Mesothelial cell of epicardium (in vitro differentiated cells): ENCODE measurements around the gene MLLT3. TPM values are rescaled to one million over a fixed set of nuclear protein-coding genes. Genes with fewer than 3 reads are reported as not detected.

Experiments used
- DNase-seq, 2 experiments: peaks; one replicate each; pipeline ENCODE4 v3.0.0; 2021; ENCODE audit warnings: low spot score in 2 of 2; ENCODE audit not compliant: unreplicated experiment in 2 of 2
- H3K27ac Mint-ChIP-seq: 2 replicates; pipeline ENCODE4 v1.8.0; 2021; ENCODE audit warnings: mixed read lengths
- H3K27me3 Mint-ChIP-seq: 2 replicates; pipeline ENCODE4 v1.8.0; 2021; ENCODE audit warnings: low read depth, mixed read lengths
- H3K36me3 Mint-ChIP-seq: 2 replicates; pipeline ENCODE4 v1.8.0; 2021; ENCODE audit warnings: mixed read lengths
- H3K4me1 Mint-ChIP-seq: 2 replicates; pipeline ENCODE4 v1.8.0; 2021; ENCODE audit warnings: mixed read lengths
- H3K4me3 Mint-ChIP-seq: 2 replicates; pipeline ENCODE4 v1.8.0; 2021; ENCODE audit warnings: mild to moderate bottlenecking, moderate library complexity, mixed read lengths
- H3K9me3 Mint-ChIP-seq: 2 replicates; pipeline ENCODE4 v1.8.0; 2021; ENCODE audit warnings: mixed read lengths
- total RNA-seq: library from RNA; stranded (reverse); gene quantifications from 3 replicates; pipeline ENCODE4 v1.2.1, GENCODE V29; 2021
- TF ChIP-seq, protein P1 (sequence below): fragments of 200-600 bp; sonication (generic); IDR thresholded peaks from one replicate; pipeline ENCODE4 v1.5.0; 2021; ENCODE audit warnings: antibody characterized with exemption; ENCODE audit not compliant: unreplicated experiment

Gene MLLT3
- total RNA-seq, 1 donor from 2014 or later: 45.8 TPM

DNA sequence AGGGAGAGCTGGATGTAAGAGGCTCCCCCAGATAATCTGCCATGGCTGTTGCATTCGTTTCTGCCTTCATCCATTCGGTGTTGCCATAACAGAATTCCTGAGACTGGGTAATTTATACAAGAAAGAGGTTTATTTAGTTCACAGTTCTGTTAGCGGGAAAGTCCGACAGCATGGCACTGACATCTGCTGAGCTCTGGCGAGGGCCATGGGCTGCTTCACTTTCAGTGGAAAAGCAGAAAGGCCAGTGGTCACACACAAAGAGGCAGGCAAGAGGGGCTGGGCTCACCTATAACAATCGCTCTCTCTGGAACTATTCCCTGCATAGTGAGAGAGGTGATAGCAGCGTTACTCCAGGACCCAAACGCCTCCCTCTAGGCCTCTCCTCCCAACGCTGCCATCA is 305.9 kb downstream of the MLLT3 start:
- H3K27me3 Mint-ChIP-seq: no peaks in the 10 kb centered on the region
- H3K9me3 Mint-ChIP-seq: no peaks in the 10 kb centered on the region
- TF ChIP-seq, protein P1, sequence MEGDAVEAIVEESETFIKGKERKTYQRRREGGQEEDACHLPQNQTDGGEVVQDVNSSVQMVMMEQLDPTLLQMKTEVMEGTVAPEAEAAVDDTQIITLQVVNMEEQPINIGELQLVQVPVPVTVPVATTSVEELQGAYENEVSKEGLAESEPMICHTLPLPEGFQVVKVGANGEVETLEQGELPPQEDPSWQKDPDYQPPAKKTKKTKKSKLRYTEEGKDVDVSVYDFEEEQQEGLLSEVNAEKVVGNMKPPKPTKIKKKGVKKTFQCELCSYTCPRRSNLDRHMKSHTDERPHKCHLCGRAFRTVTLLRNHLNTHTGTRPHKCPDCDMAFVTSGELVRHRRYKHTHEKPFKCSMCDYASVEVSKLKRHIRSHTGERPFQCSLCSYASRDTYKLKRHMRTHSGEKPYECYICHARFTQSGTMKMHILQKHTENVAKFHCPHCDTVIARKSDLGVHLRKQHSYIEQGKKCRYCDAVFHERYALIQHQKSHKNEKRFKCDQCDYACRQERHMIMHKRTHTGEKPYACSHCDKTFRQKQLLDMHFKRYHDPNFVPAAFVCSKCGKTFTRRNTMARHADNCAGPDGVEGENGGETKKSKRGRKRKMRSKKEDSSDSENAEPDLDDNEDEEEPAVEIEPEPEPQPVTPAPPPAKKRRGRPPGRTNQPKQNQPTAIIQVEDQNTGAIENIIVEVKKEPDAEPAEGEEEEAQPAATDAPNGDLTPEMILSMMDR: no peak
- H3K4me1 Mint-ChIP-seq: peaks cover 19% of the 10 kb centered on the region
- H3K4me3 Mint-ChIP-seq: no peak overlapping the region
- no peaks in the 10 kb centered on the region for H3K36me3 Mint-ChIP-seq
- DNase-seq: no peak
- H3K27ac Mint-ChIP-seq: no peak overlapping the region

DNA sequence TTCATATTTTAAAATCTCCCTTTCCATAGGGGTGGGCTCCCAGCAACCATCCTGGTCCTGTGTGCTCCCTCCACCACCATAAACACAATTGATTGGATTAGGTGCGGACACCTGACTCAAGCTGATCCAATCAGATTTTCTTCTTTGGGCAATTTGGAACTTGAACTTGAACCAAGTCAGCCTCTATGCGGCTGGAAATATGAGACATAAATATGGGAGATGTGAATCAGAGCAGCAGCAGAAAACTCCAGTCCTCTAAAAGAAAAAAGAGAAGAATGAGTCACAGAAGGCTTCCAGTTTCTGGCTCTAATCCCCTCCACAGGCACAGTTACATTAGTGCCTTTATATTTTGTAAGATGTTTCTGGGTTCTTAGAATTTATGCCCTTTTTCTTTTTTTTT is 306.6 kb downstream of the MLLT3 start:
- Mint-ChIP-seq H3K27ac (no peak overlapping the region), H3K4me1 (peaks cover 13% of the 10 kb centered on the region), H3K9me3 (no peaks in the 10 kb centered on the region), H3K27me3 (no peaks in the 10 kb centered on the region), H3K36me3 (no peaks in the 10 kb centered on the region), H3K4me3 (no peak overlapping the region)
- TF ChIP-seq, protein P1: no peak
- no peak for DNase-seq

DNA sequence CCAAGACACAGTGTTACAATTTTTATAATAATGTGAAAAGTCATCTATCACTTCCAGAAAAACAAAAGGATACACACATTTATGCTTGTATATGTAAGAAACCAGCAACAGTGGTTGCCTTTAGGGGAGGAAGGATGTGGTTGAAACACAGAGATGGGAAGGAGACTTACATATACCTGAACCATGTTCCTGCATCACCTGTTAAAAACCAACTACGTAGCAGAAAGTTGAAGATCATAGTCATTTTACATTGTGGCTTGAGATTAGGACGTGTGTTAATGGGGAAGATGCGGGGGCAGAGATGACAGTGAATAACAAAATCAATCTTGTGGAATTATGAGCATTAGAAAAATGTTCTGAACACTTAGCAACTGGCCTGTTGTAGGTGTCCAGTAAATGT is 307.3 kb downstream of the MLLT3 start:
- no peaks in the 10 kb centered on the region for H3K9me3 Mint-ChIP-seq
- H3K4me1 Mint-ChIP-seq: peaks cover 10% of the 10 kb centered on the region
- H3K27me3 Mint-ChIP-seq: no peaks in the 10 kb centered on the region
- H3K36me3 Mint-ChIP-seq: no peaks in the 10 kb centered on the region
- DNase-seq: no peak
- no peak overlapping the region for H3K4me3 Mint-ChIP-seq
- TF ChIP-seq, protein P1: no peak
- H3K27ac Mint-ChIP-seq: no peak overlapping the region

DNA sequence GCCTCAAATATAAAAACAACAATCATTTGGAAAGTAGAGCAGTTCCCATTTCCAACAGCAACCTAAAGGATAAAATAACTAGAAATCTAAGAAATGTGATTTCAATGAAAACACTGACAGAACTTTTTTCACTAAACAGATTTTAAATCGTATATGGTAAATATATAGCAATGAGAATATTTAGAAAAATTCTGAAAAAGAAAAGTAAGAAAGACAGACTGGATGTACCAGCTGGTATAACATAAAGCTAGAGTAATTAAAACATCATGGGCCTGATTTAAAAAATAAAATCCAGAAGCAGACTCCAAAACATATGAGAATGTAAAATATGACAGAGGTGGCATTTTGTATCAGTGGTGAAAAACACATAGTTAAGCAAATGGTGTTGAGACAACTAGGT is 308.9 kb downstream of the MLLT3 start:
- peaks cover 4% of the 10 kb centered on the region for H3K4me1 Mint-ChIP-seq
- peaks cover 2% of the 10 kb centered on the region for H3K27me3 Mint-ChIP-seq
- H3K4me3 Mint-ChIP-seq: no peak overlapping the region
- H3K27ac Mint-ChIP-seq: no peak overlapping the region
- TF ChIP-seq, protein P1: no peak
- no peak for DNase-seq
- no peaks in the 10 kb centered on the region for H3K36me3 Mint-ChIP-seq
- no peaks in the 10 kb centered on the region for H3K9me3 Mint-ChIP-seq

DNA sequence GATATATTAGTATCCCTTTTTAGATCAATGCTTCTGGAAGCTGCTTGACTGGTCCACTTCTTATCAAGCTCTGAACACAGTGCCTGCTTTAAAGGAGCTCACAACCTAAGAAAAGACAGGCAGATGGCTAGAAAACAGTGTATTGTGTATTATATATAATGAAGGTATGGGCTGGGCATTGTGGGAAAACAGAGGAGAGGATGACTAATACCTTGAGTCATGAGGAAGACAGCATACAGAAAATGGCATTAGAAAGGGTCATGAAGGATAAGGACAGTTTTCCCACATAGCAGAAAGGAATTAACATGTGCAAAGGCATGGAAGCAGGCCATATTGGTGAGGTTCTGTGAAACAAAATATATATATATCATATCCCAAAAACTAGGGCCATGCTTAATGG is 309.6 kb downstream of the MLLT3 start:
- H3K27me3 Mint-ChIP-seq: peaks cover 4% of the 10 kb centered on the region
- peaks cover 4% of the 10 kb centered on the region for H3K4me1 Mint-ChIP-seq
- no peak overlapping the region for H3K27ac Mint-ChIP-seq
- no peak for DNase-seq
- TF ChIP-seq, protein P1: no peak
- no peaks in the 10 kb centered on the region for H3K36me3 Mint-ChIP-seq
- H3K4me3 Mint-ChIP-seq: no peak overlapping the region
- no peaks in the 10 kb centered on the region for H3K9me3 Mint-ChIP-seq

DNA sequence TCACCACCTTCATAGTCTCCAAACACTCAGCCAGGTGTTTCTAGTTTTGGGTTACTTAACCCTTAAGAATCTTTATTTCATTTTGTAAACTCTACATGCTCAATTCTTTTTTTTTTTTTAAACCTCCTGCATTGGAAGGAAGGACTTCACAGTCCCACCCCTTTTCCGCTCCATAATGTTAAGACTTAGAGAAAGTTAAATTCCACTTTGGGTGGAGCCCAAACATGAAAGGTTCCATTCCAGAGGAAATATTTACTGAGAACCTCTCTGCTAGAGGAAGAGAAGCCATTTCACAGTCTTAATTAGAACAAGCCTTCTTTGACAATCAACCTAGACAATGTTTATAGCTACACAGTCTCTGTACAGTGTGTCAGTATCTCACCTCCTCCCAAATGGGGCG is 312.3 kb downstream of the MLLT3 start:
- H3K27ac Mint-ChIP-seq: no peak overlapping the region
- H3K27me3 Mint-ChIP-seq: peaks cover 4% of the 10 kb centered on the region
- DNase-seq: no peak
- peaks cover 5% of the 10 kb centered on the region for H3K4me1 Mint-ChIP-seq
- H3K4me3 Mint-ChIP-seq: no peak overlapping the region
- TF ChIP-seq, protein P1: no peak
- no peaks in the 10 kb centered on the region for H3K9me3 Mint-ChIP-seq
- H3K36me3 Mint-ChIP-seq: no peaks in the 10 kb centered on the region
